Spleen (tissue), 7 donors: ENCODE data around the gene ZBTB17.

Experiments
- CTCF ChIP-seq, 11 experiments: fragments of 200-600 bp in 7 of 11; fragments of 450-650 bp in 4 of 11; sonication (generic) in 4 of 11; IDR thresholded peaks in 8 of 11; conservative IDR thresholded peaks in 3 of 11; 1 replicate in 7 of 11; 2 replicates in 4 of 11; pipeline versions ENCODE4 v1.4.0 to v1.8.0; 2016 to 2021; ENCODE audit warnings: antibody characterized with exemption in 11 of 11, inconsistent platforms in 4 of 11, mild to moderate bottlenecking in 1 of 11
- POLR2AphosphoS5 ChIP-seq, 3 donors: sonication (generic); formaldehyde crosslinking; IDR thresholded peaks; one replicate each; pipeline ENCODE4 v1.5.1; 2017; ENCODE audit warnings: antibody characterized with exemption in 3 of 3
- donor health status: DM: no; HTN: no; CAD: no; lungs with moderate emphysema.
- donor health status: DM: no; HTN: no; CAD: no.
- donor health status: DM: no; HTN: no; CAD: no.

DNA sequence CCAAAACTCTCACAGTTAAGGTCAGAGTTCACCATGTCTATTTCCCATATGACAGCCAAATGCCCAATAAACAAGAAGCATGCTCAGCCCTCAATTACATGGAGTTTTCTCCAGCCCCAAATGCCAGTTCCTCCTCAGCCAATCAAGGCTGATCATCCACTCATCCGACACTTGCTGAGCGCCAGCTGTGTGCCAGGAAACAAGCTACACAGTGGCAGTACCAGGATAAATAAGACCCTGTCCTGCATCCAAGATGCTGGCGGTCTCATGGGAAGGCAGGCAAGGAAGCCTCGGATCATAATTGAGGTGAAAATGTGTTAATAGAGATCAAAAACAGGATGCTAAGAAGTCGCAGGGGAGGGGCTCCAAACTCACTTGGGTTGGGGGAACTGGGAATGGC lies 7.7 kb downstream of the ZBTB17 start:
- TF ChIP-seq CTCF (IDR thresholded peaks at IDR 0.05 in 8 of 11, conservative IDR thresholded peaks at IDR 0.05 in 3 of 11), result no peak
- no peak for TF ChIP-seq POLR2AphosphoS5 (IDR thresholded peaks at IDR 0.05)
